COR-L47 (cell line): ENCODE results near the gene TNNC2.

Source experiments
- DNase-seq: peaks from one replicate; lab custom pipeline; 2025; lab: John Stamatoyannopoulos, UW

TNNC2 gene

GRCh38 chr20:45781391-45781931, 45.7 kb downstream of the TNNC2 start:
- DNase-seq = no peak

GRCh38 chr20:45780159-45780558, 47.0 kb downstream of the TNNC2 start:
- DNase-seq = no peak

- no peak for DNase-seq
Observed at GRCh38 chr20:45779011-45779915, 47.8 kb downstream of the TNNC2 start.

GRCh38 chr20:45776931-45777330, 50.2 kb downstream of the TNNC2 start:
- DNase-seq = no peak

DNA sequence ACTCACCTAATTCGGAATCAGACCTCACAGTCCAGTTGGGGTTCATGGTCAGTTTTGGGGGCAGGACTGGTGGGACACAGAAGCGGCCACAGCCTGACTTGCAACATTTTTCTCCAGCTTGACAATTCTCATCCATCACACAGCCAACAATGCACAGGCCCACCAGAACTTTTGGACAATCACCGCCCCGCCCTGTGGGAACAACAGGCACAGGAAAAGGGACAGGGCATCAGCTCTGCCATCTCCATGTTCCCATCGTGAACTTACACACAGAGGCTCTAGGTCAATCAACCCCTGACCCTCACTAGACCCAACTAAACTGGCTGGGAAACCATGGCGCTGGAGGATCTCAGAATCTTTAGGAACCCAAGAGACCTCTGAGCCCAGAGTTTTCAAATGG, 51.7 kb downstream of the TNNC2 start:
- no peak for DNase-seq

GRCh38 chr20:45774945-45775344, 52.2 kb downstream of the TNNC2 start:
- DNase-seq = no peak
